Bronchial epithelial cell (primary cell): Measurements from ENCODE around the gene TULP4. TPM values are rescaled to one million over a fixed set of nuclear protein-coding genes. Genes with fewer than 3 reads are reported as not detected.

ENCODE experiments used
- DNase-seq: peaks from one replicate; pipeline ENCODE4 v3.0.0-alpha.2; 2010; ENCODE audit warnings: low read depth
- FAIRE-seq: peaks from 2 replicates; lab custom pipeline; 2011; peaks lifted over from hg19 to GRCh38; lab: Jason Lieb, UNC
- H3K27me3 ChIP-seq: 2 replicates; pipeline ENCODE4 v1.5.1; 2011; ENCODE audit warnings: low read length; ENCODE audit not compliant: control insufficient read depth, insufficient read depth
- H3K36me3 ChIP-seq: 2 replicates; pipeline ENCODE4 v1.5.1; 2011; ENCODE audit warnings: low read length; ENCODE audit not compliant: control insufficient read depth, insufficient read depth
- H3K4me3 ChIP-seq: 2 replicates; pipeline ENCODE4 v1.5.1; 2011; ENCODE audit warnings: mild to moderate bottlenecking, low read depth, low read length, control low read depth
- total RNA-seq: library from RNA; depleted of rRNA; stranded (reverse); fragments of >200 nt; gene quantifications from 2 replicates; pipeline ENCODE4 v1.2.1, GENCODE V29; 2014
- TF ChIP-seq, protein P1 (sequence below): IDR thresholded peaks from 2 replicates; pipeline ENCODE4 v1.5.1; 2011; ENCODE audit warnings: mild to moderate bottlenecking, moderate library complexity, low read length, control low read depth, inconsistent platforms; ENCODE audit not compliant: insufficient read depth, severe bottlenecking

Gene TULP4
- total RNA-seq, result 99.2 and 127 TPM in 2 replicates

GRCh38 chr6:158312165-158312564 is at the start of gene TULP4:
TSS of gene TULP4 (plus strand) at chr6:158312465. CDS start at chr6:158314017, 1,552 bp downstream.
- H3K36me3 ChIP-seq, result peaks cover 3% of the 10 kb centered on the region
- no peaks in the 10 kb centered on the region for H3K27me3 ChIP-seq
- H3K4me3 ChIP-seq, result no peak within 1 kb of the TSS
- no peak for DNase-seq
- no peak for FAIRE-seq
- TF ChIP-seq, protein P1, sequence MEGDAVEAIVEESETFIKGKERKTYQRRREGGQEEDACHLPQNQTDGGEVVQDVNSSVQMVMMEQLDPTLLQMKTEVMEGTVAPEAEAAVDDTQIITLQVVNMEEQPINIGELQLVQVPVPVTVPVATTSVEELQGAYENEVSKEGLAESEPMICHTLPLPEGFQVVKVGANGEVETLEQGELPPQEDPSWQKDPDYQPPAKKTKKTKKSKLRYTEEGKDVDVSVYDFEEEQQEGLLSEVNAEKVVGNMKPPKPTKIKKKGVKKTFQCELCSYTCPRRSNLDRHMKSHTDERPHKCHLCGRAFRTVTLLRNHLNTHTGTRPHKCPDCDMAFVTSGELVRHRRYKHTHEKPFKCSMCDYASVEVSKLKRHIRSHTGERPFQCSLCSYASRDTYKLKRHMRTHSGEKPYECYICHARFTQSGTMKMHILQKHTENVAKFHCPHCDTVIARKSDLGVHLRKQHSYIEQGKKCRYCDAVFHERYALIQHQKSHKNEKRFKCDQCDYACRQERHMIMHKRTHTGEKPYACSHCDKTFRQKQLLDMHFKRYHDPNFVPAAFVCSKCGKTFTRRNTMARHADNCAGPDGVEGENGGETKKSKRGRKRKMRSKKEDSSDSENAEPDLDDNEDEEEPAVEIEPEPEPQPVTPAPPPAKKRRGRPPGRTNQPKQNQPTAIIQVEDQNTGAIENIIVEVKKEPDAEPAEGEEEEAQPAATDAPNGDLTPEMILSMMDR, result no peak

DNA sequence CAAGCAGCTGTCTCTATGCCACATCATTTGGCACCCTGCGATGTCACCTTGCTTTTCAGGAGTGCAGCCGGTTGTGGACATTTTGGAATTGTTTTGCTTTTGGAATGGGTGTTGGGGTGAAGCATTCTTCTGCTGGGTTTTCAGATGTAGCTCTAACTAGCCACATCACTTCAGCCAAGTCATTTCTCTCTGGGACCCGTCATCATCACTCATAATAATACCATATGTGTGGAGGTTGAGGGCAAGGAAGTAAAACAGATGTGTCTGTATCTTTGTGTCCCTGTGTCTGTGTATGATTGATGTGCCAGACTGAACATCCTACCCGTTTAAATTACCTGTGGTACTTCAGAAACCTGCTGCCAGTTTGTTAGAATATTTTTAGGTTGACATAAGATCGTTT is 49.5 kb upstream of the TULP4 start:
- Histone ChIP-seq H3K4me3 (no peak overlapping the region), H3K27me3 (no peaks in the 10 kb centered on the region), H3K36me3 (peaks cover 4% of the 10 kb centered on the region)
- TF ChIP-seq, protein P1, result no peak
- FAIRE-seq (no peak), DNase-seq (no peak)

- Histone ChIP-seq H3K4me3 (no peak overlapping the region), H3K36me3 (peaks cover 4% of the 10 kb centered on the region), H3K27me3 (no peaks in the 10 kb centered on the region)
- DNase-seq (no peak), FAIRE-seq (no peak)
- TF ChIP-seq, protein P1, result no peak
These were observed 48.1 kb upstream of the TULP4 start for GRCh38 chr6:158264180-158264579.

DNA sequence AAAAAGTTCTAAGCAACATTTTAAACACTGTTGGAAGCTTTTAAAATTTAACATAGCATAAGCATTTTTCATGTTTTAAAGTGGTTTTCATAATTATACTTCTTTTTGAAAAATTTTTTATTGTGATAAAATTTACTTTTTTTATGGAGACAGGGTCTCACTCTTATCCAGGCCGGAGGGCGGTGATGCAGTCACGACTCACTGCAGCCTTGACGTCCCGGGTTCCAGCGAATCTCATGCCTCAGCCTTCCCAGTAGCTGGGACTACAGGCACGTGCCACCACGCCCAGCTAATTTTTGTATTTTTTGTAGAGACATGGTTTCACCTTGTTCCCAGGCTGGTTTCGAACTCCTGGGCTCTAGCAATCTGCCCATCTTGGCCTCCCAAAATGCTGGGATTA is 46.1 kb upstream of the TULP4 start:
- no peak for FAIRE-seq
- Histone ChIP-seq H3K4me3 (no peak overlapping the region), H3K36me3 (peaks cover 4% of the 10 kb centered on the region), H3K27me3 (no peaks in the 10 kb centered on the region)
- DNase-seq, result no peak
- TF ChIP-seq, protein P1, result no peak

- DNase-seq (no peak), FAIRE-seq (no peak)
- TF ChIP-seq, protein P1, result no peak
- H3K36me3 ChIP-seq, result no peaks in the 10 kb centered on the region
- no peaks in the 10 kb centered on the region for H3K27me3 ChIP-seq
- H3K4me3 ChIP-seq, result no peak overlapping the region
These were observed 43.7 kb upstream of the TULP4 start for GRCh38 chr6:158268361-158269147.
